ENCODE measurements around the gene SCN2B.

The SCN2B gene

DNA sequence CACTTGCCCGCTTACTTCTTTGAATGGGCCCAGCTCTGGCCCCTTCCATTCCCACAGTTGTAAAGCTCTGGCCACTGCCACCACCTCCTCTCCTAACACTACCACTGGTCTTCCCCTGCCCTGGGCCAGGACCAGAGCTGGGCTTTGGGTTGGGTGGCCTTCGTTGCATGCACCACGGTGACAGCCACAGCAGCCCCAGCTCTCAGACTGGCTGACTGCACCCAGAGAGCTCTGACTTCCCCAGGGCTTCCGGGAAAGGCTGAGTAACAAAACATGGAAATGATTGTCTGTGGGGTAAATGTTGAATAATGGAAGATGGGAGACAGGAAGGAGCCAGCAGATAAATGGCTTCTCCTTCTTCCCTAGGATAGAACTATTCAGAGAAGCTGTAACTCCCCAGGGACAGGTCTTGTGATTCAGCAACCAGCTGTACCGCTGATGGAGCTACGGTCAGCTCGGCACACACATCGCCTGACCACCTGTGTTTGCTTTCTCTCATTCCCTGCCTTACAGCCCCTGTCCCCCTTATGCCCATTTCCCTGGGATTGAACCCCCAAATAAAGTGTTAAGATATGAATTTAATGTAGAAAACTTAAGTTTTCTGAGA is 51.4 kb downstream of the SCN2B start:
- in situ Hi-C loops (cut with HindIII; ENCODE audit: low sequenced_read_pairs) = no loop called here
- DNase-seq (ENCODE audit: low read depth) = no peak
- no peak overlapping the region for H3K4me3 ChIP-seq (ENCODE audit: low read depth, low read length)
- no peak for TF ChIP-seq CTCF (IDR thresholded peaks at IDR 0.05; ENCODE audit: low read depth, low read length, missing control alignments)

DNA sequence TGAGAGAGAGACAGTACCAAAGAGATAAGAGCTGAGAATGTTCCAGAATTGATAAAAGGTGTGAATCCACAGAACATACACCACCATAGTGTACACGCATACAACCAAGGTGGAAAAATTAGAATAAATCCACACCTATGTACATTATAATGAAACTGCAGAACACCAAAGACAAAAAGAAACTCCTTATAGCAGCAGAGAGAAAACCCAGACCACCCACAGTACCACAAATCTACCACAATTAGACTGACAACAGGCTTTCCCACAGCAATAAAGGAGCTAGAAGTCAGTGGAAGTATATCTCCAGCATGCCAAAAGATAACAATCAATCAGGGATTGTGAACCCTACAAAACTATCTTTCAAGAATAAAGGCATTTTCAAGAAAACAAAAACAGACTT is 55.6 kb downstream of the SCN2B start:
- no peak for DNase-seq (ENCODE audit: low read depth)
- H3K4me3 ChIP-seq (ENCODE audit: low read depth, low read length) = no peak overlapping the region
- TF ChIP-seq CTCF (IDR thresholded peaks at IDR 0.05; ENCODE audit: low read depth, low read length, missing control alignments) = no peak
- in situ Hi-C loops (cut with HindIII; ENCODE audit: low sequenced_read_pairs) = no loop called here

DNA sequence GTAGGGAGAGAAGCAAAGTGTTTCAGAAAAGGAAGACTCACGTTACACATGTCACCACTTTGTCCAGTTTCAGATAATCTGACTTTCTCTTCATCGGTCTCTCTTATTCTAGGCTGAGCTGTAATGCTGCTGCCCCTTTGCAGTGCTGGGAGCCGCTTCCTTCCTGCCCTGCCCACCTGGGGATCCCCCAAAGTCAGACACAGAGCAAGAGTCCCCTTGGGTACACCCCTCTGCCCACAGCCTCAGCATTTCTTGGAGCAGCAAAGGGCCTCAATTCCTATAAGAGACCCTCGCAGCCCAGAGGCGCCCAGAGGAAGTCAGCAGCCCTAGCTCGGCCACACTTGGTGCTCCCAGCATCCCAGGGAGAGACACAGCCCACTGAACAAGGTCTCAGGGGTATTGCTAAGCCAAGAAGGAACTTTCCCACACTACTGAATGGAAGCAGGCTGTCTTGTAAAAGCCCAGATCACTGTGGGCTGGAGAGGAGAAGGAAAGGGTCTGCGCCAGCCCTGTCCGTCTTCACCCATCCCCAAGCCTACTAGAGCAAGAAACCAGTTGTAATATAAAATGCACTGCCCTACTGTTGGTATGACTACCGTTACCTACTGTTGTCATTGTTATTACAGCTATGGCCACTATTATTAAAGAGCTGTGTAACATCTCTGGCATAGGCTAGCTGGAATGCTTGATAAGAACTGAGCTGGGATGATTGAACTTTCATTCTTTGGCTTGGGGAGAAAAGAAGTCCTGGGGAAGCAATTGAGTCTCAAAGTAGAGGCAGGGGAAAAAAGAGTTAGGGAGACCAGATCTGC is 58.4 kb downstream of the SCN2B start:
- H3K4me3 ChIP-seq (ENCODE audit: low read depth, low read length) = no peak overlapping the region
- TF ChIP-seq CTCF (IDR thresholded peaks at IDR 0.05; ENCODE audit: low read depth, low read length, missing control alignments) = no peak
- DNase-seq (ENCODE audit: low read depth) = no peak
- in situ Hi-C loops (cut with HindIII; ENCODE audit: low sequenced_read_pairs) = no loop called here

DNA sequence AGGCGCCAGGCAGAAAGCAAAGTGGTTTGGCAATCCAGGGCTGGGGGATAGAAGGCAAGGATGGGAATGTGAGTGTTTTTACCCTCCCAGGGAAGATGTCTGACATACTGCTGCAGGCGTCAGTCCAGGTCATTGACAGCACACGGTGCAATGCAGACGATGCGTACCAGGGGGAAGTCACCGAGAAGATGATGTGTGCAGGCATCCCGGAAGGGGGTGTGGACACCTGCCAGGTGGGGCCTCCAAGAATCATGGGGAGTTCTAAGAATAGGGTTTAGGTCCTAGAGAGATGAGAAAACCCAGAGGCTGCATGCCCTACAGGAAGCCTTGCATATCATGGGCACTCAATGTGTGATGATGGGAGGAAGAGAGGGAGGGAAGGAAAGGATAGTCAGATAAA is 61.4 kb downstream of the SCN2B start:
- in situ Hi-C loops (cut with HindIII; ENCODE audit: low sequenced_read_pairs) = no loop called here
- no peak for DNase-seq (ENCODE audit: low read depth)
- no peak overlapping the region for H3K4me3 ChIP-seq (ENCODE audit: low read depth, low read length)
- no peak for TF ChIP-seq CTCF (IDR thresholded peaks at IDR 0.05; ENCODE audit: low read depth, low read length, missing control alignments)

DNA sequence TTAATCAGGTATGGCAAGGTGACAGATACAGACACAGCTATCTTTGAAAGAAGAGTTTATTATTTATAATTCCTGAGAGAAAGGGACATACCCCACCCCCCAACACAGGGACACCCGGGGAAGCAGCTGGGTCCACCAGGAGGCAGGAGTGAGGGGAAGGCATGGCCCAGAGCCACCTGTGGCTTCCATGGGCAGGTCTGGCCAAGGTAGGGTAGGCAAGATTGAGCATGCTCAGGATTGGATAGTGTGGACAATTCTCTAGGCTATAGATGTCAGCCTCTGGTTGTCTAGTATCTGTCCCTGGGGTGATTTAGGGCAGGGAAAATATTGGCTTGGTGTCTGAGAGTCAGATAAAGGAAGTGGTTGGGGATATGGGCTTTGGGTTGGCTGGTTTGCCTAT is 62.2 kb downstream of the SCN2B start:
- TF ChIP-seq CTCF (IDR thresholded peaks at IDR 0.05; ENCODE audit: low read depth, low read length, missing control alignments) = no peak
- H3K4me3 ChIP-seq (ENCODE audit: low read depth, low read length) = no peak overlapping the region
- no peak for DNase-seq (ENCODE audit: low read depth)
- in situ Hi-C loops (cut with HindIII; ENCODE audit: low sequenced_read_pairs) = no loop called here

GRCh38 chr11:118112711-118113430 is 63.6 kb downstream of the SCN2B start:
- in situ Hi-C loops (cut with HindIII; ENCODE audit: low sequenced_read_pairs) = no loop called here
- no peak for TF ChIP-seq CTCF (IDR thresholded peaks at IDR 0.05; ENCODE audit: low read depth, low read length, missing control alignments)
- no peak overlapping the region for H3K4me3 ChIP-seq (ENCODE audit: low read depth, low read length)
- DNase-seq (ENCODE audit: low read depth) = no peak

Data from astrocyte of the cerebellum (primary cell).